Karpas-422 (cell line): ENCODE results near the gene UGT1A5. TPM values are rescaled to one million over a fixed set of nuclear protein-coding genes. Genes with fewer than 3 reads are reported as not detected.
"Not testable (repeated sequence)": the region's sequence is repeated elsewhere in the genome, so short reads cannot be mapped to it uniquely, and the experiment has no call there.

Source experiments
- DNase-seq: peaks from one replicate; pipeline ENCODE4 v3.0.0-alpha.2; 2015
- H2AFZ ChIP-seq: fragments of 200-600 bp; sonication (generic); 2 replicates; pipeline ENCODE4 v1.6.1; 2014; ENCODE audit warnings: antibody characterized with exemption, low read length, mixed read lengths
- H3K27ac ChIP-seq: fragments of 200-600 bp; sonication (generic); 2 replicates; pipeline ENCODE4 v1.5.1; 2014; ENCODE audit warnings: mild to moderate bottlenecking, low read length, moderate library complexity
- H3K27me3 ChIP-seq: fragments of 200-600 bp; sonication (generic); 2 replicates; pipeline ENCODE4 v1.6.1; 2014; ENCODE audit warnings: low read length, mixed read lengths
- H3K36me3 ChIP-seq: fragments of 200-600 bp; sonication (generic); 2 replicates; pipeline ENCODE4 v1.6.1; 2014; ENCODE audit warnings: low read length, mixed read lengths; ENCODE audit not compliant: insufficient read depth
- H3K4me1 ChIP-seq: fragments of 200-600 bp; sonication (generic); 2 replicates; pipeline ENCODE4 v1.6.1; 2014; ENCODE audit warnings: mild to moderate bottlenecking, low read length, mixed read lengths
- H3K4me2 ChIP-seq: fragments of 200-600 bp; sonication (generic); 2 replicates; pipeline ENCODE4 v1.6.1; 2014; ENCODE audit warnings: low read length, low read depth, mild to moderate bottlenecking; ENCODE audit not compliant: poor library complexity, severe bottlenecking
- H3K4me3 ChIP-seq: fragments of 200-600 bp; sonication (generic); 2 replicates; pipeline ENCODE4 v1.5.1; 2014; ENCODE audit warnings: mild to moderate bottlenecking, antibody characterized with exemption, low read length, mixed read lengths
- H3K79me2 ChIP-seq: fragments of 200-600 bp; sonication (generic); 2 replicates; pipeline ENCODE4 v1.6.1; 2014; ENCODE audit warnings: mild to moderate bottlenecking, low read length, mixed read lengths
- H3K9ac ChIP-seq: fragments of 200-600 bp; sonication (generic); 2 replicates; pipeline ENCODE4 v1.6.0; 2014; ENCODE audit warnings: low read length
- H3K9me2 ChIP-seq: fragments of 200-600 bp; sonication (generic), shearing (Covaris generic); replicated peaks from 2 replicates; pipeline ENCODE4 v1.6.0; 2014; ENCODE audit warnings: mild to moderate bottlenecking, low read length, moderate library complexity; ENCODE audit not compliant: insufficient read depth
- H3K9me3 ChIP-seq: fragments of 300-700, 200-600 bp; sonication (generic); 2 replicates; pipeline ENCODE4 v1.6.1; 2014; ENCODE audit warnings: low read length, mixed read lengths
- H4K20me1 ChIP-seq: fragments of 200-600 bp; sonication (generic); 2 replicates; pipeline ENCODE4 v1.6.1; 2014; ENCODE audit warnings: mild to moderate bottlenecking, antibody characterized with exemption, low read length, low read depth; ENCODE audit not compliant: insufficient read depth
- total RNA-seq: library from RNA; depleted of rRNA; stranded (reverse); fragments of >200 nt; shearing (Covaris generic); gene quantifications from 2 replicates; pipeline ENCODE4 v1.2.3, GENCODE V29; 2014; ENCODE audit warnings: low replicate concordance

Gene UGT1A5
- total RNA-seq, 1 experiment from 2014 or later, result not detected

DNA sequence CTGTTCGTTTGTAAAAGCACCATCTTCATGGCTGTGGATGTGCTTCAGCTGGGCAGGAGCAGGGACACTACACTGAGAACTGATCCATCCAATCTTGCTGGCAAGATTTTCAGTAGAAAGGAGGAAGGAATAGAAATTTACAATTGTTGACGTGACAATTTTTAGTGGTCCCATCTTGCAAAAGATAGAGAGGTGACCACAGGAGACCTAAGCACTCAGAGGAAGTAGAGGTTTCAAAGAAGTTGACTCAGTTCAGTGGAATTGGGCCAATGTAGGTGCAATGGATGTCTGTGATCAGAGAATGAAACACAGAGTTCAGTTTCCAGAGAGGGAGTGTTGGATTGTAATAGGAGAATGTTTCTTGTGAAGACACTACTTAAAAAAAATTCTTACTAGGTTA lies 1.4 kb downstream of the UGT1A5 start:
- Histone ChIP-seq H2AFZ (no peak overlapping the region), H3K4me1 (no peaks in the 10 kb centered on the region), H3K4me2 (no peak overlapping the region), H3K79me2 (no peaks in the 10 kb centered on the region), H3K27ac (no peak overlapping the region), H3K36me3 (no peaks in the 10 kb centered on the region), H3K9ac (no peak overlapping the region), H3K4me3 (no peak overlapping the region), H3K9me2 (no peaks in the 10 kb centered on the region), H3K27me3 (no peaks in the 10 kb centered on the region), H3K9me3 (no peaks in the 10 kb centered on the region), H4K20me1 (no peaks in the 10 kb centered on the region)
- no peak for DNase-seq

GRCh38 chr2:233718552-233718951 lies 5.8 kb downstream of the UGT1A5 start, which contains the start of gene UGT1A4:
TSS of gene UGT1A4 (plus strand) at chr2:233718736. CDS start at chr2:233718821, 85 bp downstream.
- H3K4me2 ChIP-seq, result no peak within 1 kb of the TSS
- H3K9ac ChIP-seq, result no peak within 1 kb of the TSS
- no peak within 1 kb of the TSS for H2AFZ ChIP-seq
- no peaks in the 10 kb centered on the region for H3K4me1 ChIP-seq
- H3K4me3 ChIP-seq, result no peak within 1 kb of the TSS
- H3K27me3 ChIP-seq, result no peaks in the 10 kb centered on the region
- H3K79me2 ChIP-seq, result no peaks in the 10 kb centered on the region
- H3K9me2 ChIP-seq, result no peaks in the 10 kb centered on the region
- H3K36me3 ChIP-seq, result no peaks in the 10 kb centered on the region
- H3K9me3 ChIP-seq, result no peaks in the 10 kb centered on the region
- no peaks in the 10 kb centered on the region for H4K20me1 ChIP-seq
- peak; percentile 6 for DNase-seq
- no peak within 1 kb of the TSS for H3K27ac ChIP-seq

GRCh38 chr2:233728723-233729301 lies 16.1 kb downstream of the UGT1A5 start, which contains the start of gene UGT1A3:
TSS of gene UGT1A3 (plus strand) at chr2:233729042. CDS start at chr2:233729127, 85 bp downstream.
- H3K79me2 ChIP-seq, result no peaks in the 10 kb centered on the region
- H3K4me3 ChIP-seq, result no peak within 1 kb of the TSS
- no peak within 1 kb of the TSS for H3K4me2 ChIP-seq
- H3K9me2 ChIP-seq, result no peaks in the 10 kb centered on the region
- peak; percentile 14 for DNase-seq
- no peaks in the 10 kb centered on the region for H3K36me3 ChIP-seq
- no peaks in the 10 kb centered on the region for H3K4me1 ChIP-seq
- H3K9me3 ChIP-seq, result no peaks in the 10 kb centered on the region
- no peaks in the 10 kb centered on the region for H4K20me1 ChIP-seq
- no peak within 1 kb of the TSS for H2AFZ ChIP-seq
- H3K9ac ChIP-seq, result no peak within 1 kb of the TSS
- no peak within 1 kb of the TSS for H3K27ac ChIP-seq
- no peaks in the 10 kb centered on the region for H3K27me3 ChIP-seq

GRCh38 chr2:233736868-233737653 lies 24.4 kb downstream of the UGT1A5 start:
- not testable (repeated sequence) for H3K79me2 ChIP-seq, H2AFZ ChIP-seq, H3K4me2 ChIP-seq

DNA sequence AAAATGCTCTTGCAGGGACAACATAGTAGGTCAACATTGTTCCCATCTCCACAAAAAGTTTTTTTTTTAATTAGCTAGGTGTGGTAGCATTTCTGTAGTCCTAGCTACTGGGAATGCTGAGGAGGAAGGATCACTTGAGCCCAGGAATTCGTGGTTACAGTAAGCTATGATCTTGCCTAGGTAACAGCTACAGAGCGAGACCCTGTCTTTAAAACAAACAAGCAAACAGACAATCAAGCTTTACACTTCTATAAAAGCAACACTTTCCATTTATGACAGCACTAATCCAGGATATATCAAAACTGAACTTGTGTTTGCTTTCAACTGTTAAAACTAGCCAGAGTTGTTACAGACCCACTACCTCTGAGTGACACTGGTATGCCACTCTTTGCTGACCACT lies 28.2 kb downstream of the UGT1A5 start:
- Histone ChIP-seq H3K27ac (no peak overlapping the region), H3K4me3 (no peak overlapping the region), H3K9ac (no peak overlapping the region), H3K79me2 (no peaks in the 10 kb centered on the region), H3K9me2 (no peaks in the 10 kb centered on the region; the same call in 1 of the 2 replicates), H3K27me3 (0 out of 2 replicates have a peak, but pooled peaks cover 2% of the 10 kb centered on the region), H3K9me3 (no peaks in the 10 kb centered on the region), H3K4me2 (no peak overlapping the region), H2AFZ (no peak overlapping the region), H3K36me3 (no peaks in the 10 kb centered on the region), H3K4me1 (no peaks in the 10 kb centered on the region), H4K20me1 (no peaks in the 10 kb centered on the region)
- DNase-seq, result no peak

More at GRCh38 chr2:233736868-233737653, 24.4 kb downstream of the UGT1A5 start:
- H3K27ac ChIP-seq, H3K9ac ChIP-seq, H3K4me1 ChIP-seq, H3K27me3 ChIP-seq, H3K9me3 ChIP-seq, H4K20me1 ChIP-seq, H3K4me3 ChIP-seq, H3K36me3 ChIP-seq, H3K9me2 ChIP-seq: not testable (repeated sequence)
- DNase-seq, result peak; percentile 32

- Histone ChIP-seq H4K20me1 (no peaks in the 10 kb centered on the region), H2AFZ (no peak overlapping the region), H3K9me2 (no peaks in the 10 kb centered on the region; the same call in 1 of the 2 replicates), H3K4me1 (no peaks in the 10 kb centered on the region), H3K27ac (no peak overlapping the region), H3K4me3 (no peak overlapping the region), H3K9me3 (no peaks in the 10 kb centered on the region), H3K9ac (no peak overlapping the region), H3K79me2 (no peaks in the 10 kb centered on the region), H3K4me2 (no peak overlapping the region), H3K36me3 (no peaks in the 10 kb centered on the region), H3K27me3 (0 out of 2 replicates have a peak, but pooled peaks cover 2% of the 10 kb centered on the region)
- DNase-seq, result no peak
These were observed 31.0 kb downstream of the UGT1A5 start for GRCh38 chr2:233743464-233744259.

- Histone ChIP-seq H2AFZ (no peak overlapping the region), H3K9ac (no peak overlapping the region), H3K27me3 (0 out of 2 replicates have a peak, but pooled peaks cover 2% of the 10 kb centered on the region), H3K27ac (no peak overlapping the region), H3K4me2 (no peak overlapping the region), H3K79me2 (no peaks in the 10 kb centered on the region), H4K20me1 (no peaks in the 10 kb centered on the region), H3K36me3 (no peaks in the 10 kb centered on the region), H3K9me3 (no peaks in the 10 kb centered on the region), H3K4me1 (no peaks in the 10 kb centered on the region), H3K9me2 (no peaks in the 10 kb centered on the region), H3K4me3 (no peak overlapping the region)
- no peak for DNase-seq
These were observed 32.5 kb downstream of the UGT1A5 start for GRCh38 chr2:233745073-233745755.
